Dendritic cell treated with granulocyte-macrophage colony-stimulating factor and Interleukin-4, amounts not matched to agents 40 ng/mL and 50 ng/mL, for 4 days (primary cell): ENCODE data around the gene LRRC3.
"Not testable (repeated sequence)": the region's sequence is repeated elsewhere in the genome, so short reads cannot be mapped to it uniquely, and the experiment has no call there.

Experiments used
- H3K27ac Mint-ChIP-seq: one replicate; pipeline ENCODE4 v1.8.0; 2022; ENCODE audit warnings: mild to moderate bottlenecking, mixed read lengths
- H3K27me3 Mint-ChIP-seq: one replicate; pipeline ENCODE4 v1.8.0; 2022; ENCODE audit warnings: mild to moderate bottlenecking, mixed read lengths
- H3K36me3 Mint-ChIP-seq: one replicate; pipeline ENCODE4 v1.8.0; 2022; ENCODE audit warnings: low read depth, mixed read lengths
- H3K4me1 Mint-ChIP-seq: one replicate; pipeline ENCODE4 v1.8.0; 2022; ENCODE audit warnings: low read depth, mixed read lengths
- H3K4me3 Mint-ChIP-seq: one replicate; pipeline ENCODE4 v1.8.0; 2022; ENCODE audit warnings: mild to moderate bottlenecking, moderate library complexity, mixed read lengths
- H3K9me3 Mint-ChIP-seq: one replicate; pipeline ENCODE4 v1.8.0; 2022; ENCODE audit warnings: mixed read lengths
- intact Hi-C: fragments of 100-400 bp; cut with micrococcal nuclease; formaldehyde crosslinking; loops from one replicate; pipeline ENCODE4 v1.15.0; 2022

Gene LRRC3

DNA sequence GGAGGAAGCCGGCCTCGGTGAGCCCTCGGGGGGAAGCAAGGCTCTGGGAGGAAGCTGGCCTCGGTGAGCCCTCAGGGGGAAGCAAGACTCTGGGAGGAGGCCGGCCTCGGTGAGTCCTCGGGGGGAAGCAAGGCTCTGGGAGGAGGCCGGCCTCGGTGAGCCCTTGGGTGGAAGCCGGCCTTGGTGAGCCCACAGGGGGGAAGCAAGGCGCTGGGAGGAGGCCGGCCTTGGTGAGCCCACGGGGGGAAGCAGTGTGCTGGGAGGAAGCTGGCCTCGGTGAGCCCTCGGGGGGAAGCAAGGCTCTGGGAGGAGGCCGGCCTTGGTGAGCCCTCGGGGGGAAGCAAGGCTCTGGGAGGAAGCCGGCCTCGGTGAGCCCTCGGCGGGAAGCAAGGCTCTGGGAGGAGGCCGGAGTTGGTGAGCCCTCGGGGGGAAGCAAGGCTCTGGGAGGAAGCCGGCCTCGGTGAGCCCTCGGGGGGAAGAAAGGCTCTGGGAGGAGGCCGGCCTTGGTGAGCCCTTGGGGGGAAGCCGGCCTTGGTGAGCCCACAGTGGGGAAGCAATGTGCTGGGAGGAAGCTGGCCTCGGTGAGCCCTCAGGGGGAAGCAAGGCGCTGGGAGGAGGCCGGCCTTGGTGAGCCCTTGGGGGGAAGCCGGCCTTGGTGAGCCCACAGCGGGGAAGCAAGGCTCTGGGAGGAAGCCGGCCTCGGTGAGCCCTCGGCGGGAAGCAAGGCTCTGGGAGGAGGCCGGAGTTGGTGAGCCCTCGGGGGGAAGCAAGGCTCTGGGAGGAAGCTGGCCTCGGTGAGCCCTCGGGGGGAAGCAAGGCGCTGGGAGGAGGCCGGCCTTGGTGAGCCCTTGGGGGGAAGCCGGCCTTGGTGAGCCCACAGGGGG is 47.9 kb downstream of the LRRC3 start:
- H3K36me3 Mint-ChIP-seq, H3K9me3 Mint-ChIP-seq, H3K4me3 Mint-ChIP-seq, intact Hi-C loops, H3K4me1 Mint-ChIP-seq: not testable (repeated sequence)
- Mint-ChIP-seq H3K27ac (peak overlapping the region; percentile 56), H3K27me3 (peaks cover 26% of the 10 kb centered on the region)

DNA sequence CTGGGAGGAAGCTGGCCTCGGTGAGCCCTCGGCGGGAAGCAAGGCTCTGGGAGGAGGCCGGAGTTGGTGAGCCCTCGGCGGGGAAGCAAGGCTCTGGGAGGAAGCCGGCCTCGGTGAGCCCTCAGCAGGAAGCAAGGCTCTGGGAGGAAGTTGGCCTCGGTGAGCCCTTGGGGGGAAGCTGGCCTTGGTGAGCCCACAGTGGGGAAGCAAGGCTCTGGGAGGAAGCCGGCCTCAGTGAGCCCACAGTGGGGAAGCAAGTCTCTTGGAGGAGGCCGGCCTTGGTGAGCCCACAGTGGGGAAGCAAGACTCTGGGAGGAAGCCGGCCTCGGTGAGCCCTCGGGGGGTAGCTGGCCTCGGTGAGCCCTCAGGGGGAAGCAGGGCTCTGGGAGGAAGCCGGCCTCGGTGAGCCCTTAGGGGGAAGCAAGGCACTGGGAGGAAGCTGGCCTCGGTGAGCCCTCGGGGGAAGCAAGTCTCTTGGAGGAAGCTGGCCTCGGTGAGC is 48.6 kb downstream of the LRRC3 start:
- peaks cover 9% of the 10 kb centered on the region for H3K4me1 Mint-ChIP-seq
- peaks cover 30% of the 10 kb centered on the region for H3K27me3 Mint-ChIP-seq
- peaks cover 6% of the 10 kb centered on the region for H3K9me3 Mint-ChIP-seq
- H3K4me3 Mint-ChIP-seq, result no peak overlapping the region
- peak overlapping the region; percentile 42 for H3K27ac Mint-ChIP-seq
- no peaks in the 10 kb centered on the region for H3K36me3 Mint-ChIP-seq
- intact Hi-C loops, result no loop called here

DNA sequence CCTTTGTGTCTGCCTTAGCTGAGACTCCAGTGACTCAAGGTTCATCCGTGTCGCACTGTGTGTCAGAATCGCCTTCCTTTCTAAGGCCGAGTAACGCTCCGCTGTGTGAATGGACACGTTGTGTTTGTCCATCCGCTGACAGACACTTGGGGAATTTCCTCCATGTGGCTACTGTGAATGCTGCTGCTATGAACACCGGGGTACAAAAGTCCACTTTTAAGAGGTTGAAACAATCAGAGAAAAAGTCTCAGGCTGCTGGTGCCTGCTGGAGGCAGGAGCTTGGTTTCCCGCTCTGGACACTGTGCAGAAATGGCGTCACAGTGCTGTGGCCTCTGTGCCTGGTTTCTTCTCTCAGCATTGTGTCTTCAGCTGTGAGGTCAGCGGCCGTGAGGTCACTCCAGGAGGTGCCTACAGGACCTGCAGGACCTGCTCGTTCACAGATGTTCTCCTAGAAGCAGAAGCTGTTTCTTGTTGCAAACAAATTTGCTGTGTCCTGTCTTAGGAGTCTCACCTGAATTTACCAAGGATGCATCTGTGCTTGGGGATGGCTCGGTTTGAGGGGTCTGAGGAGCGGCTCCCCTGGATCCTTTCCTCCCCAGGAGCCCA is 50.5 kb downstream of the LRRC3 start:
- Mint-ChIP-seq H3K27me3 (peaks cover 43% of the 10 kb centered on the region), H3K27ac (no peak overlapping the region), H3K4me3 (no peak overlapping the region), H3K9me3 (peaks cover 6% of the 10 kb centered on the region), H3K4me1 (peaks cover 19% of the 10 kb centered on the region), H3K36me3 (no peaks in the 10 kb centered on the region)
- intact Hi-C loops, result no loop called here

DNA sequence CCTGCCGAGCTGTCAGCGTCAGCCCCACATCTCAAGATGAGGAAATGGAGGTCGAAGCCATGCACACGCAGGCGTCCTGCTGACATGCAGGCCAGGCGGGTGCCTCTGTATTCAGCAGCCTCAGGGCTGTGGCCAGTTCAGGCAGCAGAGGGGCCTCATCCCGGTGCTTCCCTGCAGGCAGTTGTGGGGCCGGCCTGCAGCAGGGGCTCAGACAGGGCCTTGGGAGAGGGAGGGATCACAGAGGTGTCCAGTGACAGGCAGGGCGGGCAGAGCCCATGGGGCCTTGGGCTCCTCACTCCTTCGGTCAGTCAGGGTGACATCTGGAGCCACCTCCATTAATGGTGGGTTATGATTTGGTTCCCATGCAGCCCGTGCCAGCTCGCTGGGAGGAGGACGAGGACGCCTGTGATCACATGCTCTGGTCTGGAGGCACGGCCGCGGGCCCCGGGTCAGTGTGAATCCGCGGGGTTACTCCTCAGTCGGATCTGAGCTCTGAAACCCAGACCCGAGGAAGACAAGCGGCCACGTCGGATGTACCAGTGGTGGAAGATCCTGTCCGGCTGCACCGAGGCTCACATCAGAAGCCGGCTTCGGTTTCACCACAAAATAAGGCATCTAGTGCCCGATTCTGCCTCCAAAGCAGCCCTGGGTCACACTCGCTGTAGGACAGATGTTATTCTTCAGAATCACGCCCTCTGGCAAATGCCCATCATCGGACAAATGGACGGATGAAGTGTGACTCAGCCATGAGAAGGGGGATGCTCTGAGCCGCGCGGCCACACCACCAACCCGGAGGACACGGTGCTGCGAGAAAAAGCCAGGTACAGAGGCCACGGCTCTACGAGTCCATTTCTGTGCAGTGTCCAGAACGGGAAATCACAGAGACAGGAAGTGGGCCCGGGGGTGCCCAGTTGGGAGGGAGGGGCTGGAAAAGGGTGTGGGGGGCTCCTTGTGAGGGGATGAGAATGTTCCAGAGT is 51.3 kb downstream of the LRRC3 start:
- Mint-ChIP-seq H3K27me3 (peaks cover 46% of the 10 kb centered on the region), H3K36me3 (no peaks in the 10 kb centered on the region), H3K27ac (no peak overlapping the region), H3K9me3 (peaks cover 6% of the 10 kb centered on the region), H3K4me1 (peaks cover 19% of the 10 kb centered on the region), H3K4me3 (no peak overlapping the region)
- intact Hi-C loops, result no loop called here

DNA sequence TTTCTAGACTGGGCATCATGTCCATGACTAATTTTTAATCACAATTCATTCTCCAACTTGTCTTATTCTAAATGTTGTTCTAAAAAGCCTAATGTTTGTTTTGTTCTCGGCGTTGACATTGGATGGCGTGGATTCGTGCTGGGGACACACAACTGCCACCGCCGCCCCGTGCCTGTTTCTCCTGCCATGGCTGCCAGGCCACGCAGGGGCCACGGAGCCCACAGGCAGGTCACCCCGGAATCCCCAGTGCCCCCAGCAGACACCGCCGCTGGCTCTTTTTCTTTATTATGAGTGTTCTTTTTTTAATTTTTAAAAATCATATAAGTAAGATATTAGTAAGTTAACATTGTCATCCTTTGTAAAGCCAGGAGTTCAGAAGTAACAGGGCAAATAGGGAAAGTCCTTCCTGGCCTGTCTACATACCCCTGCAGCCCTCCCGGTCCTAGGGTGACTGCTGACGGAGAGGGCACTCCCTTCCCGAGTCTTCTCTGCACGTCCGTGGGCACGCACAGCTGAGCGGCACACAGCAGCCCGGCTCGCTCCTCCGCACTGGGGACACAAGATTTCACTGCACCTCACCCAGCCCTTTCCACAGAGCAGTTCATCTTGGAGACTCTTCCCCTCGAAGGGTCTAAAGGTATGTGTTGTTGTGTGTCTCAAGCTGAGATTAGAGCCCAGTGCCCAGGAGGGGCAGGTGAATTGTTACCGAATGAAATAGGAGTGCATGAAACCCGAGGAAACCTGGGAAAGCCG is 52.5 kb downstream of the LRRC3 start:
- Mint-ChIP-seq H3K36me3 (no peaks in the 10 kb centered on the region), H3K9me3 (peaks cover 6% of the 10 kb centered on the region), H3K27ac (no peak overlapping the region), H3K27me3 (peaks cover 46% of the 10 kb centered on the region), H3K4me1 (peaks cover 19% of the 10 kb centered on the region), H3K4me3 (no peak overlapping the region)
- intact Hi-C loops, result no loop called here

DNA sequence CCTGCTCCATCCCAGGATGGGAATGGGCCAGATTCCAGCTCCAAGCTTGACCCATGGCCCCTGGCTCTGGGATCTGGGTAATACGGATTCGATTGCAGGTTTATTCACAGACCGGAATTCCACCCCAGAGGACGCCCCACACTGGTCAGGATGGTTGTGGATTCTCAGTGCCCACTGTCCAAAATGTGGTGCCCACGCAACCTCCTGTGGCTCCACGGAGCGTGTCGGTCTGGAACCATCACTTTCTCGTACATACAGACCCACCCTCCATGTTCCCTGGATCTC is 53.1 kb downstream of the LRRC3 start:
- Mint-ChIP-seq H3K27ac (no peak overlapping the region), H3K36me3 (no peaks in the 10 kb centered on the region), H3K9me3 (peaks cover 6% of the 10 kb centered on the region), H3K4me1 (peaks cover 19% of the 10 kb centered on the region), H3K4me3 (no peak overlapping the region), H3K27me3 (peaks cover 42% of the 10 kb centered on the region)
- intact Hi-C loops, result no loop called here

DNA sequence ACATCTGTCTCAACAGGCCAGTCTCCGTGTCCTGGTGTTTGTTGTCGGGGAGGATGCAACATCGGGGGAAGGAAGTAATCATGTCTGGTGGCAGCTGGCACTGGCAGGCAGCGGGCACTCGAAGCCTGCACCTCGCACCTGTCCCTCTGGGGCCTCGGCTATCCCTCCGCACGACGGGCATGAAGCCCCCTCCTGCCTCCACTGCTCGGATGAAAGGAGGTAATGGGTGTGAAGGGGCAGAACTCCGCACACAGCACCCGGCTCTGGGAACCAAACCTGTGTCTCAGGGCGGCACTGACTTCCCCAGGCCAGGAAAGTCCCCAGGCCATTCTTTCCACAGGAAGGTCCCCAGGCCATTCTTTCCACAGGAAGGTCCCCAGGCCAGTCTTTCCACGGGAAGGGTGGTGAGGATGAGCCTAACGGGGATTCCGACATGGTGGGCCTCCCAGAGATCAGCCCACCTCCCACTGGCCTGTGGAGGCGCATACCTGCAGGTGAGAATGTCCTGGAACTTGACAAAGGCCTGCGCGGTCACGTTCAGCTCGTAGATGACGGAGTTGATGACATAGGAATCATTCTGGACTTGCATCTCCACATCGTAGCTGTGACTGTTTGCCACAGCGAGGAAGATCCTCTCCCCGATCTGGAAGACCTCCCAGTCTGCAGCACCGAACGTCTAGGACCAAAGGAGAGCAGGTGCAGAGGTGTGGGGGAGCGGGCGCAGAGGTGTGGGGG is 53.6 kb downstream of the LRRC3 start:
- Mint-ChIP-seq H3K4me1 (peaks cover 16% of the 10 kb centered on the region), H3K9me3 (peaks cover 4% of the 10 kb centered on the region), H3K36me3 (no peaks in the 10 kb centered on the region), H3K27ac (no peak overlapping the region), H3K4me3 (no peak overlapping the region), H3K27me3 (peaks cover 42% of the 10 kb centered on the region)
- intact Hi-C loops, result no loop called here

DNA sequence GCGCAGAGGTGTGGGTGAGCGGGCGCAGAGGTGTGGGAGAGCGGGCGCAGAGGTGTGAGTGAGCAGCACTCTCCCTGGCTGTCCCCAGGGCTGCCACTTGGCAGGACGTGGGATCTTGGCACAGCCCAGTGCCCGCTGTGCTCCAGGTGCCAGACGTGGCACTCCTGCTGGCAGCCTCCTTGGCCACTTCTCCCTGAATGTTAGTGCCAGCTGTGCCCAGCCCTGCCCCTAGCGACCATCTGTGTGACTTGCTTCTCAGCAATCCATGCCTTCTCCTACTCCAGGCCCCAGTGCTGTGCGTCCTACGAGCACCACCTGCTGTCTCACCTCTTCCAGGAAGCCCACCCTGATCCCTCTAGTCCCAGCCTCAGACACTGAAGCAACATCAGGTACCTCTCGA is 54.2 kb downstream of the LRRC3 start:
- Mint-ChIP-seq H3K4me1 (peaks cover 10% of the 10 kb centered on the region), H3K4me3 (no peak overlapping the region), H3K36me3 (no peaks in the 10 kb centered on the region), H3K27me3 (peaks cover 42% of the 10 kb centered on the region), H3K9me3 (no peaks in the 10 kb centered on the region), H3K27ac (no peak overlapping the region)
- intact Hi-C loops, result no loop called here

DNA sequence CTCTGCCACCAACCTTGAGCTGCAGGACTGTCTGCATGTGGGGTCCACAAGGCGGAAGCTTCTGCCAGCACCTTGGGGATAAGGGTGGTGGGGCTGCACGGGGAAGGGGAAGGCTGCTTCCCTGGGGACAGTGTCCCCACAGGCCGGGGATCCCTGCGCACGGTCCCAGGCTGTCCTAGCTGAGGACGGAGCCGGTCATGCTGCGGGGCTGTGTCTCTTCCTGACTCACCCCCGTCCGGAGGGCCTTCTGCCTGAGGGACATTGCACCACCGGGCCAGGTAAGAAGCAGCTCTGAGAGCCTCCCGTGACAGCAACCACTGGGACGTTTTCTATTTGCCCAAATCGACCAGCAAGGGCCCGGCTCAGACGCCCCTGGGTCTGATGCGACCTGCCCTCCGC is 54.8 kb downstream of the LRRC3 start:
- Mint-ChIP-seq H3K27me3 (peaks cover 42% of the 10 kb centered on the region), H3K4me1 (peaks cover 10% of the 10 kb centered on the region), H3K4me3 (no peak overlapping the region), H3K27ac (no peak overlapping the region), H3K9me3 (no peaks in the 10 kb centered on the region), H3K36me3 (no peaks in the 10 kb centered on the region)
- intact Hi-C loops, result loop anchor here (2.0 kb wide), 1 partner anchor 283 kb away; no protein-coding TSS in a partner anchor

DNA sequence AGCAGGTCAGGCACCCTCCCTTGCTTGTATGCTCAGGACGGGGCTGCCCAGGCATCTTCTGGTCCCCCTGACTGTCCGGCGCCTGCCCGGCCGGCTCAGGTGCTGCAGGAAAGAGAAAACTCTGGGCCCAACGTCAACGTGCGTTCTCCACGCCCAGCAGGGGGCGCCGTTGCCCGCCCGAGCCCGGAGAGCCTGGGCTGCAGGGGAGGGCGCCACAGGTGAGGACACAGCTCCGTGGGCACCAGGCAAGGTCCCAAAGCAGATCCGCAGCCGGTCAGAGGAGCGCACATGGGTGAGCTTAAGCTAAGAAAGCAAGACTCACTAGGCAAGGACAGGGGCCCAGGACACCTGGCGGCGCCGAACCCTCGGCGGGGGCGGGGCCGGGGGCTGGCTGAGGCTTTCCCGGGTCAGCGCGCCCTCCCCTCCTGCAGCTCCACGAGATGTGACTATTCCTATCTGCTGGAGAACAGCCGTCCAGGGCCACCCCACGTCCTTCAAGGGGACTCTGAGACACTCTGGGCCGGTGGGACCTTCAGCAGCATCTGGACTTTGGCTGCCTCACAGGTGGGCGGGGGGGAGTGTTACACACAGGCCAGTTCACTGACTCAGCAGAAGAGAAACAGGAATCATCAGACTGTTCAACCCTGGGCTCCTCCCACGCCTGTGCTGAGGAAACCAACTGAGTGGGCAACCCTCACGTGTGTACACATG is 55.4 kb downstream of the LRRC3 start:
- Mint-ChIP-seq H3K27me3 (peaks cover 42% of the 10 kb centered on the region), H3K4me3 (no peak overlapping the region), H3K4me1 (peaks cover 10% of the 10 kb centered on the region), H3K36me3 (no peaks in the 10 kb centered on the region), H3K9me3 (no peaks in the 10 kb centered on the region), H3K27ac (no peak overlapping the region)
- intact Hi-C loops, result loop anchor here (2.0 kb wide), 1 partner anchor 282 kb away; no protein-coding TSS in a partner anchor

DNA sequence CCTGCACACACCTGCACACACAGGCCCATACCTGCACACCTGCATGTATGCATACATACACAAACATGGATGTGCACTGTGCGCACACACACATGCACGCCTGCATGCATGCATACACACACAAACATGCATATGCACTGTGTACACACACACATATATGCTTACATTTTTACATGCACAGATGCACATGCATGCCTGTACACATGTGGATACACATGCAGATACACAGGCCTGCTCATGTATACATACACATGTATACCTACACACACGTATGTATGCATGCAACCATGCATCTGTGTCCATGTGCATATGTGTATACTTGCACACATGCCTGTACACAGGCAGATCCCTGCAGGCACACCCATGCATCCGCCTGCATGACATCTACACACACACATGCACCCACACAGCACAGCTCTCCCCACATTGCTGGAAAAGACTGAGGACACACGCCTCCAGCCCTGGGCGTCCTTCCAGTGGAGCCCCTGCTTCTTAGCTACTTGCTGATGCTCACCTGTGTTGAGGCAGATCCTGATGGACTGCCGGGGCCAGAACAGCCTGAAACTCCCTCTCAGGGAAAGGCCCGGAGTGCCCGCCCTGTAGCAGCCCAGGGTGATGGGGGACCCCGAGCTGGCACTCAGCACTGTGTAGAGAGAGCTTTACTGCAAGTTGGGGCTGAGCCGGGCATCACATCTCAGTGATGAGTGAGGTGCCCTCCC is 56.1 kb downstream of the LRRC3 start:
- Mint-ChIP-seq H3K27me3 (peaks cover 38% of the 10 kb centered on the region), H3K36me3 (no peaks in the 10 kb centered on the region), H3K4me1 (peaks cover 10% of the 10 kb centered on the region), H3K27ac (no peak overlapping the region), H3K9me3 (no peaks in the 10 kb centered on the region), H3K4me3 (no peak overlapping the region)
- intact Hi-C loops, result loop anchor here (2.0 kb wide), 1 partner anchor 281 kb away; no protein-coding TSS in a partner anchor
